Activated CD4-positive, CD25-positive, alpha-beta regulatory T cell treated with anti-CD3 and anti-CD28 coated beads, Interleukin-2, amount 50 U/mL, for 72 hours (primary cell): ENCODE measurements around the gene CERKL.

Source experiments
- DNase-seq: peaks from one replicate; pipeline ENCODE4 v3.0.0; 2021

The CERKL gene

DNA sequence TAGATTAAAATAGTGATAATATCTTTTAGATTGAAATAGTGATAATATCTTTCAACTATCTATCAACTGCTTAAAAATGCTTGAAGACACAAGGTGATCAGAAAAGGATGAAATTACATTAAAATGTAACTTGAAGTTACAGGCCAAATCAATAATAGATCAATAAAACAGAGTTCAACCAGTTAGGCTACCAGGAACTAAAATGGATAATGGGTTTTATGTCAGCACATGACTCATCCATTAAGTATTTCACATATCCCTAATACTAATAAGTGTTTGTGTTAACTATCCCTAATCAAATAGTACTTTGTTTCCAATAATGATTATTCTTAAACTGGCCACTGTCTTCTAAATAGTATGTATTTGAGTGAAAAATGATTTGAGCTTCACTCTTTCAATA is 33.7 kb downstream of the CERKL start:
- no peak for DNase-seq

DNA sequence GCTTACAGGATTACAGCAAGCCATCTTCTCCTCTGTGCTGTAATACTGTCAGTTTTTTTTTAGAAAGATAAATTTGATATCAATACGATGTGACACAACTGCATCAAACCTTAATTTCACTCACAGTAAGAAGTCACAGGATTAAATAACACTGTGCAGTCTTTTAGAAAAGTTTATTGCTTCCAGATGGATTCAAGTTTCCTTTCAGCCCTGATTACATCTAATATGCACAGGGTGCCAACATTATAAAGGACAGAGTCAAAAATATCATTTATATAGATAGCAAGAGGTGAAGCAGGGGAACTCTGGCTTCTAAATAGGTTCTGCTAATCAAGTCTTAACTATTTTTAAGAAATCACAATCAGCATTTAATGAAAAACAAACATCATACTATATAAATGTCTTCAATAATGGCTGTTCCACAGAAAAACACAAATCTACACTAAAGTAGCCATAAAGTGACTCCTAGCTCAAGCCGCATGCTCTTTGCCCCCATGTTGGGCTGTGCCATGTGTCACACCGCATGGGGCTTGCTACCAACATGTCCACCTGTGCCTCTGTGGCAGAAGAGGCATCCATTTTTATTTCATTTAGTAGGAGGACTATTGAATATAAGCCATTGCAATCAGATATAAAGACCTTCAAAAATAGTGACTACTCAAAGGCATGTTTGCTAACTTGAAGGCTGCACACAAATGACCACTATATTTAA is 35.0 kb downstream of the CERKL start:
- DNase-seq = no peak

- no peak for DNase-seq
These were observed 37.4 kb downstream of the CERKL start for GRCh38 chr2:181619516-181619915.

DNA sequence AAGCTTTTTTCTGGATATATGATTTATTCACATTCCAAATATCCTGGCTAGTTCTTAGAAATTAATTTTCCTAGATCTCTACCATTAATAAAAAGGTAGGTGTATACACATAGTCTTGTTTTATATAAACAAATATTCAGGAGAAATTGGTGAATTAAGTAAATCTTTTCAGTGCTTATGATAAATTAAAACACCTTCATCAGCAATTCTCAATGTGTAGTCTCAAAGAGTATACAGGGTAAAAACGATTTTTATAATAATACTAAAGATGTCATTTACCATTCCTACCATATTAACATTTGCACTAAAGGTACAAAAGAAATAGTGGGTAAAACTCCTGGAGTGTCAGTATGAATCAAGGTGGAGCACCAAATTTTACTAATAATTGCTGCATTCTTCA is 40.2 kb downstream of the CERKL start:
- no peak for DNase-seq

- no peak for DNase-seq
These were observed 41.8 kb downstream of the CERKL start for GRCh38 chr2:181614874-181615638.

GRCh38 chr2:181613241-181613640 is 43.7 kb downstream of the CERKL start:
- DNase-seq = no peak

DNA sequence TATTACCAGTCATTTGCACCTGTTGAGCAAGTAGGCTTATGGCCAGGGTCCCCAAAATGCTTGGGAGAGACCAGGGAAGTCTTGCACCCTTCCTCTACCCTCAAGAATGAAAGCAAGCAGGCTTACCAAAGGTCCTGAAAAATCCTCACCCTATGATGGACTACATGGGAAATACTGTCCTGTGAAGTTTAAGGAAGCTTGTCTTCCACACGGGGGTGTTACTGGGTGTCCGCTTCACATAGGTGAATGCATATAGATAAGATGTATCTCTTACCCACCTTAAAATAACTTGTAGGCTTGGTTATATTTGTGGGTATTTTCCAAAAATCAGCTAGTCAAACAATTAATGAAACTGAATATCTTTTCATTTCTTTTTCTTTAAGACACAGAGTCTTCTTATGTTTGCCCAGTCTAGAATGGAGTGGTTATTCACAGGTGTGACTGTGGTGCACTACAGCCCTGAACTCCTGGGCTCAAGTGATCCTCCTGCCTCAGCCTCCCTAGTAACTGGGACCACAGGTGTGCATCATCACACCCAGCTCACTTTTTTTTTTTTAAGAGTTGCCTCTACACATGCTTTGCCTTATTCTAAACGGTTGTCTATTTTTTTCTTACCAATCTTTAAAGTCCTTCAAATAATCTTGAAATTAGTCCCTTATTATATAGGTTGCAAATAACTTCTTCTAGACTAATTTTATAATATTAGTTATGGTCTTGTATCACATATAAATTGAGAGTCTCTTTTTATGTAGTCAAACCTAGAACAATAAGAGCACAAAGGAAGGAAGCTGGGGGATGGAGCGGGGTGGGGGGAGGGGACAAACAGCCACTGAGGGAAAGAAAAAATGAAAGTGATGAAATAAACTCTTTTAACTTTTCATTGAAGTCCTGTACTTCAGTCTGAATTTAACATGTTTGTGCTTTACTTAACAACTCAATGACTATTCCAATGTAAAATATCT is 49.0 kb downstream of the CERKL start:
- no peak for DNase-seq

DNA sequence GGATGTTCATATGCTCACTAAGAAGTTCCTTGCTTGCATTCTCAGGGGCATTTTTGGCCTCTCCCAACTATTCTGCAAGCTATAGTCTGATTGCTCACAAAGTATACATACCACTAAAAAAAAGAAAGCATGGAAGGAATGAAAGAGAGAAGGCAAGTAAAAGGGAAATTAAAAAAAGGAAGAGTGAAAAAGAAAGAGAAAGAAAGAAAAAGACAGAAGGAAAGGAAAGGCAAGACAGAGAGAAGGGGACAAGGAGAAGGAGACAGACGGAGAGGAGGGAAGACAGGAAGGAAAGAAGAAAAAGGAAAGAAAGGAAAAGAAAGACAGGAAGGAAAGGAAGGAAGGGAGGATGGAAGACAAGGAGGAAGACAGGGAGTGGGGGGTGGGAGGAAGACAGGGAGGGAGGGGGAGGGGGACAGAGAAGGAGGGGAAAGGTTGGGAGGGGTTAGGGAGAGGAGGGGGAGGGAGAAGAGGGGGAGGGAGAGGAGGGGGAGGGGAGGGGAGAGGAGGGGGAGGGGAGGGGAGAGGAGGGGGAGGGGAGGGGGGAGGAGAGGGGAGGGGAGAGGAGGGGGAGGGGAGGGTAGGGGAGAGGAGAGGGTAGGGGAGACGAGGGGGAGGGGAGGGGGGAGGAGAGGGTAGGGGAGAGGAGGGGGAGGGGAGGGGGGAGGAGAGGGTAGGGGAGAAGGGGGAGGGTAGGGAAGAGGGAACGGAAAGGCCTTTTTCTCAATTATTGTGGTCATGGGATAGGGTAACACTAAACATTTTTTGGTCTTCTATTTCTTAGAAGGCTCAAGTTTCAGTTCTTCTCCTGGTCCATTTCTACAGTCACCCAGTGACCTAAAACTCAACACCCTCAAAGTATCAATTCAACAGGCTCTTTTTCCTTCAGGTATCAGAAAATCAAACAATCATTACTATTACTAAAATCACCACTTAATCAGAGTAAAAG is 50.7 kb downstream of the CERKL start:
- no peak for DNase-seq

DNA sequence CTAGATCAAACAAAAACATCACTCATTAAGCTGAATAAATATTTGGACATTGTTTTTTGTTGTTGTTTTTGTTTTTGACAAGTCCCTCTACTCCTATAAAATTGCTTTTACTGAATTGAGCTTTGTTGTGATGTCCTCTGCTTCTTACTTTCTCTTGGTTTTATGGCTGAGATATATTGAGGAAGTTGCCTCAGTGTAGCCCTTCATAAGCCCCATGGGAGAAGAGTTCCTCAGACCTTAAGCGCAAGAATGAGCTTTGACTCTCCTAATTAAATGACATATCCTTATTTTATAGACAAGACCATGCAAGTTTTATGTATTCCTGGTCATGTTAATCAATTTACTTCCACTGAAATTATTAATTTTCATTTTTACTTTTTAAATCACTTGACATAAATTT is 54.9 kb downstream of the CERKL start:
- DNase-seq = no peak

DNA sequence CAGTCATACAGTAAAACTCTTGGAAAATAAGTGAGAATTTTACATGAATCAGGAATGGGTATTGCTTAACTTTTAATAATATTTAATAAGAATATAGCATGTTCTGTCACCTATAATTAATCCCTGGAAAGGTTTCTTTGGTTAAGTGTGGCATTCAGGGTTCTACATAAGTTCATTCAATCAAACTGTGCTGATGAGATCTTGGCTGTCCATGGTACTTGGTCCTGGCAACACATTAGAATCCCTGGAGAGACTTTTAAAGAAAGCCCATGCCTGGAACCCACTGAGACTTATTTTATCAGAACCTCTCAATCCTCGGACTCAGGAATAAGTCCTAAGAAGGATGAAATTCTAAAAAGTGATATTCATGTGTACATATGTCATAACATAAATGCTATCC is 60.3 kb downstream of the CERKL start:
- no peak for DNase-seq

DNA sequence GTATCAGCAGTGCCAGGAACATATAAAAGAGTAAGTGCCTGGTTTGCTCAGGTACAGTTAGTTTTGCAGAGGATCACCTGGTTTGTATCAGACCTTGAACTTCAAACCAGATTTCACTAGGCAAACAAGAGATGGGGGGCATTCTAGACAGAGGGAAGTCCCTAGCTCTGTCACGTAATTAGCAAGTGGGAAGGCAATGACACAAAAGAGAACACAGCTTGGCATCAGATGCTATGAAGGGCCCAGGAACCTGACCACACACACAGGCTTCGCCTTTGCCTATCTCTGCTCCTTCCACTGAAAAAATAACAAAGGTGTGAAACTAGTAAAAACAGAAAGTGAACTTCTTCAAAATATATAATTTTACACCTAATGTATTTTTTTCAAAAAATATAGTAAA is 62.6 kb downstream of the CERKL start:
- DNase-seq = no peak

- no peak for DNase-seq
These were observed 67.1 kb downstream of the CERKL start for GRCh38 chr2:181589779-181590178.

DNA sequence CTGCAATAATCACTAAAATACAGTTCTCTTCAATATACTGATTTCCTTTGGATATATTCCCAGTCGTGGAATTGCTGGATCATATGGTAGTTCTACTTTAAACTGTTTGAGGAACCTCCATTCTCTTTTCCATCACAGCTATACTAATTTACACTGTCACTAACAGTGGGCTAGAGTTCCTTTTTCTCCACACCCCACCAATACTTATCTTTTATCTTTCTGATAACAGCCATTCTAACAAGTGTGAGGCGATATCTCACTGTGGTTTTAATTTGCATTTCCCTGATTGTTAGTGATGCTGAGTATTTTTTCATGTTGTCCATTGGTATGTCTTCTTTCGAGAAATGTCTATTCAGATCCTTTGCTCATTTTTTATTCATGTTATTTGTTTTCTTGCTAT is 68.4 kb downstream of the CERKL start:
- DNase-seq = no peak

DNA sequence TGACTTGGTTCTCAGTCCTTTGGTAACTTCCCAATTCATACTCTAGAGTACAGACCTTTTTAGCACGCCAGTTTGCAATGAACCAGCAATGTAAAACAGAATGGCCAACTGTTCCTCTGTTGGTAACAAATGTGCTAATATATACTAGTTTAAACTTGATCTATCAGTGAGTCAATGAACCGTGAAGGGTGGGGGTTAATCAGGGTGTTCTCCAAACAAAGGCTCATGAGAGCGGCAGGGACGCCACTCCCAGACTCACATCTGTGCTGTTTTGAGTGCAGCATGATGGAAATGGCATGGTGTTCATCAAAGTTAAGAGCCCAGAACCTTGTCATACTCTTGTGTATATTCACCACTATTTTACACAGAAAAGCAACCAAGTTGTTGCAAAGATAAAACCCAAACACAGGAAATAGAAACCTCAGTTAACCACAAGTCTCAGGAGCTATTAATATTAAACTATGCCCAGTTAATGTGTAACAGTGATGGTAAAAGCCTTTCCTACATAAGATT is 70.3 kb downstream of the CERKL start:
- DNase-seq = no peak

- no peak for DNase-seq
These were observed 71.2 kb downstream of the CERKL start for GRCh38 chr2:181585732-181586131.

DNA sequence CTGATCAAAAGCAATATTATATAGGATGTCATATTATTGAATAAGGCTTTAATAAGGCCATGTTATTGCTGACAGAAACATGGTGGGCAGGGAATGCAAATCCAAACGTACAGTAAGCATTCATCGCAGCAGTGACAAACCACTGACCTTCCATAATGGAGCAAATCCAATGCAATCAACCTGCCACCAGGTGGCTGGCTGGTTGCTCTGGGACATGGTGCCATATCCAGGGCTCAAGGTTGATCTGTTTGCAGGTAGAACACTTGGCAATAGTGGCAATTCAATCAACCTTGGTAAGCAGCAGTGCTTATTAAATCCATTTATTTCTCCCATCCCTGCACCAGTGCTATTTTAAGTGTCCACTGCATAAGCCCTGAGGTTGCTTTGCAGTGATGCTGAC is 75.4 kb downstream of the CERKL start:
- DNase-seq = no peak

DNA sequence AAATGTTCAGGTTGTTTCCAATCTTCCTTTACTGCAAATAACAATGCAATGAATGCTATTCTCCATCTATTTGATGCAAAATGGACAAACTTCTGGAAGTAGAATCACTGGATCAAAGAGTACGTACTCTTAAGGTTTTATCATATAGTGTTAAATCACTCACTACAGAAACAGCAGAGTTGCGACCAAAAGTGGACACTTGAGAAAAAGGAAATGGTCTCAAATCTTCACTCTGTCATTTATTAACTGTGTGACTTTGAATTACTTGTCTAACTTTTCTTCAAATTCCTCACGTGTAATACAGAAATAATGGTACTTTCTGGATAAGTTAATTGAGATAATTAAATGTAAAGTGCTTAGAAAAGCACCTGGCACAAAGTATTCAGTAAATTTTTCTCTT is 78.1 kb downstream of the CERKL start:
- no peak for DNase-seq

GRCh38 chr2:181576431-181576830 is 80.5 kb downstream of the CERKL start:
- DNase-seq = no peak

DNA sequence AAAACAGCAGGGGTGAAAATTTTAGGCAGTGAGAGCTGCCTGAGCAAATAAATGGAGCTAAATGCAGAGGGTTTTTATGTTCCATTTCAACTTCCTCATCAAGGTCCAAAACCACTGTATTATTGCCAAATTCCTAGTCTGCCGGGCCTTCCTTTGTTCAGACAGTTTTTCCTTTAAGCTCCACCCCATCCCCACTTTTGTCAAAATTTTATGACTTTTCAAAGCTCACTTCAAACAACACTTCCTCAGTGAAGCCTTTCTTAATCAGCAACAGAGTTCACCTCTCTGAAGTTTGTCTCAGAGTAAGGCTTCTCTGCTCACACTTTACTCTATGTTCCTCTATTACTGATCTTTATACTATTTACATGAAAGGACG is 81.3 kb downstream of the CERKL start:
- DNase-seq = no peak

DNA sequence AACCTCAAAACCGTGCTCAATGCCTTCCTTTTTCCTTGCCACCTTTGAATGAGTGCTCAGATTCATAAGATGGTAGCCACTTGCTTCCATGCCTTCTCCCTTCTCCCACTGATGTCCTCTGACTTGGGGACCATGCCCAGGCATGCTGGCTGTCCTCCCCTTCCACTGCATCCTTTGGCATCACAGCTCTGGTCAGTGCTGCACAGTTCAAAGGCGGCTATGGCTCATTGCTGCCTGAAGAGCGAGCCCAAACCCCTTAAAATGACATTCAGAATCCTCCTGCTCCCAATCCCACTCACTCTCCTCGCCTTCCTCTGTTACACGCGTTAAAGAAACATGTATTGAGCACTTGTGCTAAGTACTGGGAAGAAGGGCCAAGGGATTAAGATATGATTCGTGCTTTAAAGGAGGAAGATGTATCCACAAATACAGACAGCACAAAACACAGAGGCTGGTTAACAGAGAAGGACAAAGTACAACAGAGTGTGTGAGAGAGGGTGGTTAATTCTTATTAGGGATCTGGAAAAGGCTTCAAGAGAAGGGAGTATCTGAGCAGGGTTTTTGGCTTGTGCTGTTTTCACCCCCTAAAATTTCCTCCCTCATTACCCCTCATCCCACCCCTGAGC is 81.8 kb downstream of the CERKL start:
- DNase-seq = no peak

DNA sequence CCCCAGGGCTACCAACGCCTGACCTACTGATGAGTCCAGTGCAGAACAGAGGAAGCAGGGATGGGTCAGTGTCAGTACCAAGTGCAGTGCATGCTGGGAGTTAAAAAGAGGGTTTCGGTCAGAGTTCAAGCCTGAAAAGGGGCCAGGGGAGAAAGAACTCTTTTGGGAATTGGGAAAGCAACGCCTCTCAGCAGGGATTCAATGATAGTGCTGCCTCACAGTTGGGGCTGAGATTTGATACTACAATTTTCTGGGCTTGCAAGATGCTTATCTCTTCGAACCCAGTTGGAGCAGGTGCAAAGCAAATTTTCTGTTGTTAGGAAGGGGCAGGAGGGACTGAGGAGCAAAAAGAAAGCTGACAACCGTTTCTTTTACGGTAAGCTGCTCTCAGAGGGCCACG is 82.6 kb downstream of the CERKL start:
- no peak for DNase-seq
